Activated T-cell treated with anti-CD3 and anti-CD28 coated beads for 48 hours (primary cell): ENCODE measurements around the gene PHYHD1.

Experiments
- DNase-seq: peaks from one replicate; pipeline ENCODE4 v3.0.0-alpha.2; 2020; ENCODE audit warnings: low read depth

The PHYHD1 gene

GRCh38 chr9:128920381-128921058 lies at the start of gene PHYHD1:
Gene PHYHD1 (plus strand): TSS chr9:128920982. CDS start chr9:128922324, 1,342 bp downstream.
- DNase-seq, result no peak

GRCh38 chr9:128877852-128878251 lies 42.9 kb upstream of the PHYHD1 start:
- no peak for DNase-seq

- DNase-seq, result peak; percentile 99
These were observed 38.7 kb upstream of the PHYHD1 start, which contains the start of the genes KYAT1 and LRRC8A for GRCh38 chr9:128881884-128882676. Gene KYAT1 (minus strand): TSS chr9:128881950. CDS start chr9:128845405, 36,545 bp downstream. Gene LRRC8A (plus strand): TSS chr9:128882133. CDS start chr9:128907165, 25,032 bp downstream.

- DNase-seq, result no peak
These were observed 37.8 kb upstream of the PHYHD1 start for GRCh38 chr9:128882677-128883603.

- DNase-seq, result no peak
These were observed 36.6 kb upstream of the PHYHD1 start for GRCh38 chr9:128884164-128884563.

GRCh38 chr9:128885376-128885775 lies 35.4 kb upstream of the PHYHD1 start:
- no peak for DNase-seq

- no peak for DNase-seq
These were observed 35.0 kb upstream of the PHYHD1 start for GRCh38 chr9:128885798-128886197.

GRCh38 chr9:128886211-128886891 lies 34.4 kb upstream of the PHYHD1 start:
- no peak for DNase-seq

GRCh38 chr9:128887049-128887448 lies 33.7 kb upstream of the PHYHD1 start:
- DNase-seq, result no peak

- DNase-seq, result no peak
These were observed 32.9 kb upstream of the PHYHD1 start for GRCh38 chr9:128887914-128888350.

- no peak for DNase-seq
These were observed 29.2 kb upstream of the PHYHD1 start for GRCh38 chr9:128891321-128892220.

- DNase-seq, result no peak
These were observed 28.4 kb upstream of the PHYHD1 start for GRCh38 chr9:128892221-128892921.

- no peak for DNase-seq
These were observed 27.4 kb upstream of the PHYHD1 start for GRCh38 chr9:128893354-128893753.

- no peak for DNase-seq
These were observed 26.0 kb upstream of the PHYHD1 start for GRCh38 chr9:128894764-128895163.

GRCh38 chr9:128895556-128895955 lies 25.2 kb upstream of the PHYHD1 start:
- DNase-seq, result no peak

- DNase-seq, result no peak
These were observed 22.4 kb upstream of the PHYHD1 start for GRCh38 chr9:128898382-128898781.

- DNase-seq, result no peak
These were observed 21.8 kb upstream of the PHYHD1 start for GRCh38 chr9:128898845-128899565.

- no peak for DNase-seq
These were observed 21.0 kb upstream of the PHYHD1 start for GRCh38 chr9:128899566-128900322.
